H9 (cell line): ENCODE data around the gene MAST4. TPM values are rescaled to one million over a fixed set of nuclear protein-coding genes. Genes with fewer than 3 reads are reported as not detected.

Source experiments
- DNase-seq: peaks from one replicate; pipeline ENCODE4 v3.0.0-alpha.2; 2017
- H2AFZ ChIP-seq: one replicate; pipeline ENCODE4 v1.6.1; 2013; ENCODE audit warnings: mild to moderate bottlenecking, low read length, control low read depth, moderate library complexity
- H2AK5ac ChIP-seq: 2 replicates; pipeline ENCODE4 v1.6.1; 2013; ENCODE audit warnings: low read length, control low read depth, mixed read lengths; ENCODE audit not compliant: insufficient read length
- H2BK120ac ChIP-seq: one replicate; pipeline ENCODE4 v1.6.1; 2013; ENCODE audit warnings: low read depth, mild to moderate bottlenecking, low read length, control low read depth, inconsistent platforms; ENCODE audit not compliant: poor library complexity, severe bottlenecking
- H2BK12ac ChIP-seq: 2 replicates; pipeline ENCODE4 v1.6.1; 2013; ENCODE audit warnings: low read length, control low read depth, mixed read lengths, low read depth; ENCODE audit not compliant: insufficient read length
- H2BK15ac ChIP-seq: 2 replicates; pipeline ENCODE4 v1.6.1; 2013; ENCODE audit warnings: low read depth, low read length, control low read depth
- H2BK20ac ChIP-seq: one replicate; pipeline ENCODE4 v1.6.1; 2013; ENCODE audit warnings: low read depth, mild to moderate bottlenecking, low read length, control low read depth, inconsistent platforms; ENCODE audit not compliant: poor library complexity, severe bottlenecking
- H2BK5ac ChIP-seq: 2 replicates; pipeline ENCODE4 v1.6.1; 2013; ENCODE audit warnings: low read length, control low read depth, mixed read lengths; ENCODE audit not compliant: insufficient read length
- H3K14ac ChIP-seq: 2 replicates; pipeline ENCODE4 v1.6.1; 2013; ENCODE audit warnings: low read length, control low read depth; ENCODE audit not compliant: insufficient read depth
- H3K18ac ChIP-seq: 2 replicates; pipeline ENCODE4 v1.6.1; 2013; ENCODE audit warnings: low read depth, mild to moderate bottlenecking, mixed read lengths, low read length, control low read depth; ENCODE audit not compliant: insufficient read length
- H3K23ac ChIP-seq: 2 replicates; pipeline ENCODE4 v1.6.1; 2013; ENCODE audit warnings: low read length, control low read depth, mixed read lengths, low read depth; ENCODE audit not compliant: insufficient read length
- H3K23me2 ChIP-seq: 2 replicates; pipeline ENCODE4 v1.6.1; 2013; ENCODE audit warnings: low read depth, mild to moderate bottlenecking, mixed read lengths, low read length, control low read depth; ENCODE audit not compliant: insufficient read length, poor library complexity, severe bottlenecking
- H3K27ac ChIP-seq: 2 replicates; pipeline ENCODE4 v1.5.1; 2013; ENCODE audit warnings: low read length, control low read depth, mixed read lengths, low read depth; ENCODE audit not compliant: insufficient read length
- H3K27me3 ChIP-seq: 2 replicates; pipeline ENCODE4 v1.6.1; 2013; ENCODE audit warnings: low read length, control low read depth, inconsistent platforms; ENCODE audit not compliant: insufficient read depth
- H3K4ac ChIP-seq: 2 replicates; pipeline ENCODE4 v1.6.1; 2013; ENCODE audit warnings: low read depth, mild to moderate bottlenecking, control low read depth, inconsistent platforms, low read length, moderate library complexity
- H3K4me1 ChIP-seq: 2 replicates; pipeline ENCODE4 v1.6.1; 2013; ENCODE audit warnings: low read length, control low read depth, inconsistent platforms; ENCODE audit not compliant: insufficient read depth
- H3K4me2 ChIP-seq: 2 replicates; pipeline ENCODE4 v1.6.1; 2013; ENCODE audit warnings: low read length, control low read depth, mixed read lengths; ENCODE audit not compliant: insufficient read length, insufficient read depth
- H3K56ac ChIP-seq: 2 replicates; pipeline ENCODE4 v1.6.1; 2013; ENCODE audit warnings: low read depth, mild to moderate bottlenecking, mixed read lengths, low read length, control low read depth; ENCODE audit not compliant: insufficient read length
- H3K79me1 ChIP-seq: 2 replicates; pipeline ENCODE4 v1.6.1; 2013; ENCODE audit warnings: low read depth, mild to moderate bottlenecking, moderate library complexity, low read length, control low read depth, inconsistent platforms; ENCODE audit not compliant: insufficient read depth, poor library complexity, severe bottlenecking
- H3K79me2 ChIP-seq: 2 replicates; pipeline ENCODE4 v1.6.1; 2013; ENCODE audit warnings: low read length, control low read depth, inconsistent platforms; ENCODE audit not compliant: insufficient read depth
- H3K9ac ChIP-seq: 2 replicates; pipeline ENCODE4 v1.6.1; 2013; ENCODE audit warnings: low read length, control low read depth, mixed read lengths; ENCODE audit not compliant: insufficient read length; ENCODE audit errors: extremely low read depth
- H3K9me3 ChIP-seq: one replicate; pipeline ENCODE4 v1.6.1; 2013; ENCODE audit warnings: low read depth, low read length, inconsistent platforms; ENCODE audit not compliant: control insufficient read depth
- H3T11ph ChIP-seq: one replicate; pipeline ENCODE4 v1.6.1; 2013; ENCODE audit warnings: mild to moderate bottlenecking, low read length, control low read depth, inconsistent platforms
- H4K20me1 ChIP-seq: one replicate; pipeline ENCODE4 v1.6.1; 2013; ENCODE audit not compliant: control insufficient read depth, insufficient read length, insufficient read depth
- H4K5ac ChIP-seq: 2 replicates; pipeline ENCODE4 v1.6.1; 2013; ENCODE audit warnings: low read depth, mild to moderate bottlenecking, mixed read lengths, low read length, control low read depth; ENCODE audit not compliant: insufficient read length
- H4K8ac ChIP-seq: replicated peaks from 2 replicates; pipeline ENCODE4 v1.6.1; 2013; ENCODE audit warnings: low read length, control low read depth, mixed read lengths, low read depth; ENCODE audit not compliant: insufficient read length
- H4K91ac ChIP-seq: 2 replicates; pipeline ENCODE4 v1.6.1; 2013; ENCODE audit warnings: low read depth, mild to moderate bottlenecking, moderate library complexity, mixed read lengths, low read length, control low read depth; ENCODE audit not compliant: insufficient read length
- H3K27ac Mint-ChIP-seq, 3 experiments: 2 replicates in 2 of 3; 3 replicates in 1 of 3; pipeline ENCODE4 v1.8.0; 2020 to 2021; ENCODE audit warnings: mixed read lengths in 3 of 3, mild to moderate bottlenecking in 1 of 3, moderate library complexity in 1 of 3
- H3K27me3 Mint-ChIP-seq: 2 replicates; pipeline ENCODE4 v1.8.0; 2021; ENCODE audit warnings: low read depth, mild to moderate bottlenecking, moderate library complexity, mixed read lengths
- H3K36me3 Mint-ChIP-seq, 3 experiments: 2 replicates in 2 of 3; 3 replicates in 1 of 3; pipeline ENCODE4 v1.8.0; 2020 to 2021; ENCODE audit warnings: low read depth in 3 of 3, mixed read lengths in 3 of 3; ENCODE audit not compliant: insufficient read depth in 1 of 3
- H3K4me1 Mint-ChIP-seq, 2 experiments: 2 replicates each; pipeline ENCODE4 v1.8.0; 2020; ENCODE audit warnings: mixed read lengths in 2 of 2
- H3K4me3 Mint-ChIP-seq, 2 experiments: 2 replicates in 1 of 2; 3 replicates in 1 of 2; pipeline ENCODE4 v1.8.0; 2020 to 2021; ENCODE audit warnings: mild to moderate bottlenecking in 2 of 2, mixed read lengths in 2 of 2, moderate library complexity in 1 of 2
- H3K9me3 Mint-ChIP-seq, 2 experiments: 2 replicates in 1 of 2; 3 replicates in 1 of 2; pipeline ENCODE4 v1.8.0; 2020; ENCODE audit warnings: mild to moderate bottlenecking in 2 of 2, mixed read lengths in 2 of 2, moderate library complexity in 1 of 2
- CTCF ChIP-seq: fragments of 200-600 bp; sonication (generic); conservative IDR thresholded peaks from 3 replicates; pipeline ENCODE4 v1.8.0; 2021; ENCODE audit warnings: antibody characterized with exemption, mild to moderate bottlenecking
- WGBS: extraction: QIAGEN DNeasy Blood & Tissue Kit; methylation state at CpG from one replicate; pipeline ENCODE4 v1.1.7; 2013; ENCODE audit warnings: missing lambda C conversion rate, low lambda C conversion rate, mixed read lengths; ENCODE audit not compliant: insufficient read length; ENCODE audit errors: extremely low coverage; 5-methylcytosine and 5-hydroxymethylcytosine counted together
- total RNA-seq: library from RNA; stranded (reverse); gene quantifications from 2 replicates; pipeline ENCODE4 v1.2.1, GENCODE V29; 2021

The MAST4 gene
- total RNA-seq, 1 experiment from 2014 or later, result 3.7 TPM

- no peak overlapping the region for H3K4me2 ChIP-seq
- H3K27ac ChIP-seq, result no peak overlapping the region
- DNase-seq, result no peak
- H3K56ac ChIP-seq, result no peak overlapping the region
- H2BK5ac ChIP-seq, result no peak overlapping the region
- no peak overlapping the region for H4K91ac ChIP-seq
- no peaks in the 10 kb centered on the region for H3K36me3 Mint-ChIP-seq
- H3K9ac ChIP-seq, result no peak overlapping the region
- no peak overlapping the region for H3K27ac Mint-ChIP-seq
- no peaks in the 10 kb centered on the region for H3K27me3 ChIP-seq
- H2BK15ac ChIP-seq, result no peak overlapping the region
- no peak overlapping the region for H2BK20ac ChIP-seq
- no CpG with 5 or more reads among the region's 3 CpGs for WGBS
- H4K5ac ChIP-seq, result no peak overlapping the region
- H3K79me2 ChIP-seq, result no peaks in the 10 kb centered on the region
- peaks cover 3 to 6% of the 10 kb centered on the region in 2 experiments; a peak in 3 of 4 replicates for H3K4me1 Mint-ChIP-seq
- no peak overlapping the region for H2AFZ ChIP-seq
- no peaks in the 10 kb centered on the region for H3K79me1 ChIP-seq
- no peak overlapping the region for H2AK5ac ChIP-seq
- no peak overlapping the region for H3K14ac ChIP-seq
- no peaks in the 10 kb centered on the region for H3K27me3 Mint-ChIP-seq
- H3K9me3 ChIP-seq, result no peaks in the 10 kb centered on the region
- no peaks in the 10 kb centered on the region for H4K20me1 ChIP-seq
- no peak overlapping the region for H3K23ac ChIP-seq
- H3T11ph ChIP-seq, result no peak overlapping the region
- no peak overlapping the region for H3K4me3 Mint-ChIP-seq
- H3K4ac ChIP-seq, result no peak overlapping the region
- no peaks in the 10 kb centered on the region for H3K23me2 ChIP-seq
- no peak for TF ChIP-seq CTCF
- no peak overlapping the region for H2BK120ac ChIP-seq
- H4K8ac ChIP-seq, result no peak overlapping the region
- H2BK12ac ChIP-seq, result no peak overlapping the region
- H3K4me1 ChIP-seq, result no peaks in the 10 kb centered on the region
- no peak overlapping the region for H3K18ac ChIP-seq
- H3K9me3 Mint-ChIP-seq, result no peaks in the 10 kb centered on the region
Observed at GRCh38 chr5:67105270-67105669, 509.1 kb downstream of the MAST4 start.
